Measurements from ENCODE around the gene ZNF474. TPM values are rescaled to one million over a fixed set of nuclear protein-coding genes. Genes with fewer than 3 reads are reported as not detected.

The ZNF474 gene
- total RNA-seq, 2 experiments from 2014 or later = not detected

DNA sequence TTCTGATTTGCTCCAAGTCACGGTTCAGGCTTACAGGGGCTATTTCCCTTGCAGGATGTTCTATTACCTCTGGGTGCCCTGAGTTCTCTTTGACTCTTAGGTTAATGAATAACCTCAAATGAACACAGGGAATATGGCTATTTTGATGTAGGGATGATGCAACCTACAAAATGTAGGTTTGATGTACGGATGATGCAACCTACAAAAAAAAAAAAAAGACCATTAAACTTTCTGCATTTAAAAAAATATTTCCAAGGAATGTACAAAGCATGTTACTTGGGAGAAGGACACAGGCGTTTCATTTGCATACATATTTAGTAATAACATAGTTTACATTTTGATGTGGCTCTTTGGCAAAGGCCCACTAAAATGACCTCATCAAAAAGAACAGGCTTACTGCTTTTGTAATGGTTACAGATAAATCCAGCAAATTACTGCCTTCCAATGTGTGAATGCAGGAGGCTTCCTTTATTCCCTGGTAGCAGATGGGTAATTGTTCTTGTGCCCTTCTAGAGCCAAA lies 36.3 kb downstream of the ZNF474 start:
- no peak for DNase-seq
- CTCF ChIA-PET = no interaction called here
- no peak overlapping the region for H3K27ac Mint-ChIP-seq

DNA sequence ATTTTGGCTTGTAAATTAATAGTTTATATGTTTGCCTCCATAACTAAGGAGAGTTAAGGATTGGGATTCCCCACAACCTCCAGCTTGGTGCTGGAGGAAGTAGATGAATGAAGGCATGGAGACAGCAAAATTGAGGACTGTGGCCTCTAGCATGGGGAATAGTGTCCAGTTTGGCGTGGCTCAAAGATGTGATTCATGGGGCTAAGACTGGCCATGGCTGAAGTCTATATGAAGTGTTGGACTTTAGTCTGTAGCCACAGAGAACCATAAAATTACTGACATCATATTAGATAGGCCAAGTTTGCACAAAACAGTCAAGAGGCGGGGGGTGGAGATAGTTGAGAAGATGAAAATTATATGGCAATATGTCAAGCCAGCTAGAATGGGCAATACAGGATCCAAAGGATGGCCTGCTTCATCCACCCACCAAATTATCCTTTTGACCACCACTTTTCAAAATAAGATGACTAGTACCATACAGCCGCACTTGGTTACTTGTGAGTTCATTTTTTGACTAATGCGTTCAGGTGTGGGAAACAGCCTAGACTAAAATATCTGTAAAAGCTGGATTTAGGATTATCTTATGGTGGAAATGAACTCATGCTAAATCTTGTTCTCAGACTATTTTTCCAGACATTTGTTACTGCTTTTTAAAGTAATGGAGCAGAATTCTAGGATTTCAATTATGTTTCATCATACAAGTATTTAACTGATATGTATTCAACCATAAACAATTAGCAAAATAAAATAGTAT lies 40.2 kb downstream of the ZNF474 start:
- CTCF ChIA-PET = no interaction called here
- Mint-ChIP-seq H3K4me3 (no peak overlapping the region), H3K27me3 (no peaks in the 10 kb centered on the region), H3K4me1 (no peaks in the 10 kb centered on the region), H3K36me3 (ENCODE audit: low read depth) (no peaks in the 10 kb centered on the region), H3K9me3 (peaks cover 2% of the 10 kb centered on the region), H3K27ac (no peak overlapping the region)
- DNase-seq = no peak
- POLR2A ChIA-PET = no interaction called here

More for the DNA sequence above, 36.3 kb downstream of the ZNF474 start:
- Mint-ChIP-seq H3K4me1 (no peaks in the 10 kb centered on the region), H3K4me3 (no peak overlapping the region), H3K9me3 (peaks cover 2% of the 10 kb centered on the region), H3K27me3 (no peaks in the 10 kb centered on the region), H3K36me3 (ENCODE audit: low read depth) (no peaks in the 10 kb centered on the region)
- POLR2A ChIA-PET = no interaction called here

DNA sequence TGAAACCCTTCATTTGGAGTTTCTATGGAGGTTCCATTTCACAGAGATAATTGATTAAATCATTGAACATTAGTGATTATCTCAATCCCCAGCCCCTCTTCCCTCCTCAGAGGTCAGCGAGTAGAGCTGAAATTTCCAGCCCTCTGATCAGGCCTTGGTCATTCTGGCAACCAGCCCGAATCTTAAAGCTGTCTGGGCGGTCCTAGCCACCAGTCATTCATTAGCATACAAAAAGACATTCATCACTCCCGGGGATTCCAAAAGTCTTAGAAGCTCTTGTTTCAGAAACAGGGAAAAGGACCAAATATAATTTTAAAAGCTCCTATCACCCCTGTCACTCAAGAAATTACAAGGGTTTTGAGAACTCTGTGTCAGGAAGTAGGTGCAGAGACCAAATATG lies 41.3 kb downstream of the ZNF474 start:
- Mint-ChIP-seq H3K27ac (no peak overlapping the region), H3K27me3 (no peaks in the 10 kb centered on the region), H3K4me1 (no peaks in the 10 kb centered on the region), H3K4me3 (no peak overlapping the region), H3K9me3 (peaks cover 2% of the 10 kb centered on the region), H3K36me3 (ENCODE audit: low read depth) (no peaks in the 10 kb centered on the region)
- POLR2A ChIA-PET = no interaction called here
- CTCF ChIA-PET = no interaction called here
- DNase-seq = no peak

DNA sequence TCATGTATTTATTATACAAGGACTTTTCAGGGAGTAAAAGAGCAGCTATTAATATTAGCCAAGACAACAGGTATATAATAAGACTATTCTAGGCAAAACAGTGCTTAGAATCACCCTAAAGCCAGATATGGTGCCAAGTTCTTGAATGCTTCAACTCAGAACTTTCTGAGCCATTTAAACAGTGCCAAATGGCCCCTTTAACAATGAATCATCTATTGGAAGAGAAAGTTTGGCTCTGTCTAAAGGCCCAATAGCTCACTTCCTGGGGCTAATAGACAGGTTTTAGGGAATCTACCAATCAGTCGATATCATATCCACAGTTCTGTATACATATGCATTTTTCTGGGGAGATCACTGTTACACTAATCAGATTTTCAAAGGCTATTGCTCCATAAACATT lies 42.9 kb downstream of the ZNF474 start:
- H3K4me1 Mint-ChIP-seq = no peaks in the 10 kb centered on the region
- H3K4me3 Mint-ChIP-seq = no peak overlapping the region
- DNase-seq = no peak
- no peak overlapping the region for H3K27ac Mint-ChIP-seq
- POLR2A ChIA-PET = no interaction called here
- no peaks in the 10 kb centered on the region for H3K36me3 Mint-ChIP-seq (ENCODE audit: low read depth)
- CTCF ChIA-PET = interaction anchor here (0.9 kb wide), 1 partner anchor 8 kb away, joined by 3 read pairs; no protein-coding TSS in a partner anchor
- peaks cover 2% of the 10 kb centered on the region for H3K9me3 Mint-ChIP-seq
- H3K27me3 Mint-ChIP-seq = no peaks in the 10 kb centered on the region

DNA sequence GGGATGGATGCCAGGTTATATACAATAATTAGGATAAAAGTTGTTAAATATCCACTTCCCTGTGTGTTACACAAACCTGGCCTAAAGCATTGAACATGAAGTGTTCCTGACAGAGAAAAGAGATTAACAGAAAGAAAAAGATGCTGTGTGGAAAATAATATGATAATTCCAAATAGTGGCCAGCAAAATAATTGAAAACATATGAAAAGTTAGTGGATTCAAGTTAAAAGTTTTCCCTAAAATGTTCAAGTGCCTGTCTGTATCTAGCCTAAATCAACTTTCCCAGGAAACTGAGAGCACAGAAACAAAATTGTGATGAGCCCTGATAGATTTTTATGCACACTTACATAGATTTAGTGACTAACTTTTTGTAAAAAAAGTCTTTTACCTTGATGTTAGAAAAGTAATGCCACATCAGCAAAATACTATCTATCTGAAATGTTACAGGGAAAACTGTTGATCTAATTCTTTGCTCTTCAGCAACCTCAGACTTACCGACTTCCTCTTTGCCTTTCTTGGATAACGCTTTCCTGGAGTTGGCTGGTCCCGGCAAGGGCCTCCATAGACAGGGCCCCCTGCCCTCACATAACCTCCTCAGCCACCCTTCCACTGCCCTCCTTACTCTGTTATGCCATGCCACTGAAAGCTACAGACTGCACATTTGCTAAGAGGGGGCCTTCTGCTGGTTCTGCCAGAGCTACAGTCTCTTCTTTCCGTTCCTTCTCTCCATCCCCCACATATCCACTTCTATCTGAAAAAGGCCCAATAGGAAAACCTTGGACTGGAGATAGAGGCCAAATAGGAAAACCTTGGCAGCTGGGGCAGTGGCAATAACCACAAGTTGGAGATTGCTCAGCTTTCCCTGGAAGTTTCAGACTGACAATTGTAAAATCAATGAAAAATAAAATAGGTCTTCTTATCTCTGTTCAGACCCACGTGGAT lies 44.4 kb downstream of the ZNF474 start:
- Mint-ChIP-seq H3K4me3 (no peak overlapping the region), H3K36me3 (ENCODE audit: low read depth) (no peaks in the 10 kb centered on the region), H3K9me3 (no peaks in the 10 kb centered on the region), H3K27ac (no peak overlapping the region), H3K27me3 (no peaks in the 10 kb centered on the region), H3K4me1 (no peaks in the 10 kb centered on the region)
- POLR2A ChIA-PET = no interaction called here
- CTCF ChIA-PET = interaction anchor here (0.6 kb wide), 1 partner anchor 63 kb away, joined by 3 read pairs; no protein-coding TSS in a partner anchor
- DNase-seq = no peak

DNA sequence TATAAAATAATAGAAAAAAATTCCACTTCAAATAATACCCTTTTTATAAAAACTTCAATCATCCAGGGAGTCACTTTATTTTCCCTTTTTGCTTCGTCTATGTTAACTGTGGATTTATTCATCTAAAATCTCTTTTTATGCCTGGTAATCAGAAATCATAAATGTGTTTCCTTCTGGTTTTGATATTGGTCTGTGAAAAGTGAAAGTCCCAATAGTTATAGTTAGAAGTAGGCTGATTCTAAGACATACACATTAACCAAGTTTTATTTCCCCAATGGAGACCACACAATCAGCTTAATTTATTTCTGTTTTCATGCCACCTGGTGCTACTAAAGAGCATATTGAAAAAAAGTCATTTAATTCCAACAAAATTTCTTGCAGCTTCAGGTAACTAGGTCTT lies 45.7 kb downstream of the ZNF474 start:
- Mint-ChIP-seq H3K27ac (no peak overlapping the region), H3K4me3 (no peak overlapping the region), H3K4me1 (no peaks in the 10 kb centered on the region), H3K9me3 (no peaks in the 10 kb centered on the region), H3K36me3 (ENCODE audit: low read depth) (no peaks in the 10 kb centered on the region), H3K27me3 (no peaks in the 10 kb centered on the region)
- DNase-seq = no peak
- CTCF ChIA-PET = no interaction called here
- POLR2A ChIA-PET = no interaction called here

DNA sequence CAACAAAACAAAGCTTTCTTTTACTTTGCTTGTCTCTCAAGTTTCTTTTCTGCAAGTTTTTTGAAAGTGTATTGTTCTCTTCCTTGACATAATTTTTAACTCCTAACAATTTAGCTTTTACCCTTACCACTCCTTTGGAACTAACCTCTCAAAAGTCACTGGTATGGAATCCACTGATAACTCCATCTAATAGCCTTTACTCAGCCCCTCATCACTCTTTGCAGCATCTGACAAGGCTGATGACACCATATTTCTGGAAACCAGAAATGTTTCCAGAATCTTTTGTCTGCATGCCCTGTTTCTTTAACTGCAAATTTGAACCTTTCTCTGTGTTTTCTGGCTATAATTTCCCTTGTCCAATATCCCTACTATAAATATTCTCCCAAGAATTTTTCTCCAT lies 46.5 kb downstream of the ZNF474 start:
- H3K9me3 Mint-ChIP-seq = no peaks in the 10 kb centered on the region
- H3K4me3 Mint-ChIP-seq = no peak overlapping the region
- no peak overlapping the region for H3K27ac Mint-ChIP-seq
- CTCF ChIA-PET = no interaction called here
- H3K4me1 Mint-ChIP-seq = no peaks in the 10 kb centered on the region
- POLR2A ChIA-PET = no interaction called here
- DNase-seq = no peak
- no peaks in the 10 kb centered on the region for H3K36me3 Mint-ChIP-seq (ENCODE audit: low read depth)
- no peaks in the 10 kb centered on the region for H3K27me3 Mint-ChIP-seq

DNA sequence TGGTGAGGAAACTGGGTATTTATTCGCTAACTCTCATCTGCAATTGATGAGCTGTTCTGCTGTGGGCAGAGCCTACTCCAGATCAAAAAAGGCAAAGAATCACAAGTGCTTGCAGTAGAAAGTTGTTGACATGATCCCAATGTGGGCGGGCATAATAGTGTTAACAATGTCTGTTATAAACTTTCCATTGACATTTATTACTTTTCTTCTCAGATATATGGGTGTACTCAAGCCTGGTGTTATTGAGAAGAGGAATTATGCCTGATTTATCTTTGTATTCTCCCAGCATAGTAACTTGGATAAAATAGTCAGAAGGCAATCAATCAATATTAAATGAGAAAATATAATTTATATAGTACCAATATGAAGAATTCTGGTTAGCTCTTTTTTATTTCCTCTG lies 47.8 kb downstream of the ZNF474 start:
- Mint-ChIP-seq H3K4me1 (peaks cover 3% of the 10 kb centered on the region), H3K27me3 (no peaks in the 10 kb centered on the region), H3K9me3 (no peaks in the 10 kb centered on the region), H3K36me3 (ENCODE audit: low read depth) (no peaks in the 10 kb centered on the region), H3K4me3 (no peak overlapping the region), H3K27ac (no peak overlapping the region)
- CTCF ChIA-PET = no interaction called here
- DNase-seq = no peak
- POLR2A ChIA-PET = no interaction called here

DNA sequence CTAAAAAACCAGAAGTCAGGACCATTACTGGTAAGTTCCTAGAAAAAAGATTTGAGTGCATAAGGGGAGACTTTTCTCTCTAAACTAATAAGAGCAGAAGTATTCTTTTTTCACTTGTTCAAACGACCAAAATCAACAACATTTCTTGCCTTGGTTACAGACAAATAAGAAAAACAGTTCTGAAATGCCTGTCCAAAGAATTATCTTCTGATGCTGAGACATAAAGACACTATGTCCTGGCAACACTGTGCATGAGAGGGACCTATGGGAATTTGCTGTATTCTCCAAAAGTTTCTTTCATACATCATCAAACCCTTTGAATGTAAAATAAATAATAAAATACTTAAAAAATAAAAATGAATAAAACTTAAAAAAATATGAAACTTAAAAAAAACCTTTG lies 50.4 kb downstream of the ZNF474 start:
- ChIA-PET CTCF (interaction anchor here (1.4 kb wide), 1 partner anchor 9 kb away, joined by 5 read pairs; no protein-coding TSS in a partner anchor), POLR2A (no interaction called here)
- no peak for DNase-seq
- Mint-ChIP-seq H3K36me3 (ENCODE audit: low read depth) (no peaks in the 10 kb centered on the region), H3K4me3 (no peak overlapping the region), H3K27me3 (no peaks in the 10 kb centered on the region), H3K9me3 (no peaks in the 10 kb centered on the region), H3K4me1 (peaks cover 3% of the 10 kb centered on the region), H3K27ac (no peak overlapping the region)

DNA sequence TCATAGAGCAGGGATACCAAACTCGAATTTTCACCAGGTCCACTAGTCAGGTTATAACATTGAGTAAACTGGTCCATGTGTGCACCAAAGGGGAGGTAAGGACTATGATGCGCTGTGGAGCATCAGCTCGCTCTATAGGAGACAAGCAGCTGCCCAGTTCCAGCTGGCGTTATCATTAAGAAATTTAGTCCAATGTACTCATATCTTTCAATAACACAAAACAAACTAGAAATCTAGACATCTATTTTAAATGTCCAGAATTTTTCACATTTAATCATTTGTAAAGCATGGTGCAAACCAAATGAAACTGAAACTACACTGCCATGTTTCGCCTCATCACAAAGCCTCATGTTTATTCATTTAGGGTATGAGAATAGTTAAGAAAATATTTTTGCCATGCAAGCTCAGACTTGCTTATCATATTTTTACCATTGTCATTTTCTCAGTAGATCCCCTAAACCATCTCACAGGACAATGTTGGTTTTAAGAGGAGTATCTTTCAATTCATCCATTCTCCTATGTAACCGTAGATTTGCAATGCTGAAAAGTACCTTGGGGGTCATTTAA lies 50.9 kb downstream of the ZNF474 start:
- H3K27me3 Mint-ChIP-seq = no peaks in the 10 kb centered on the region
- H3K4me3 Mint-ChIP-seq = no peak overlapping the region
- no peak for DNase-seq
- H3K36me3 Mint-ChIP-seq (ENCODE audit: low read depth) = no peaks in the 10 kb centered on the region
- no peak overlapping the region for H3K27ac Mint-ChIP-seq
- H3K4me1 Mint-ChIP-seq = peaks cover 3% of the 10 kb centered on the region
- CTCF ChIA-PET = interaction anchor here (1.0 kb wide), 1 partner anchor 8 kb away, joined by 3 read pairs; no protein-coding TSS in a partner anchor
- no peaks in the 10 kb centered on the region for H3K9me3 Mint-ChIP-seq
- POLR2A ChIA-PET = no interaction called here

DNA sequence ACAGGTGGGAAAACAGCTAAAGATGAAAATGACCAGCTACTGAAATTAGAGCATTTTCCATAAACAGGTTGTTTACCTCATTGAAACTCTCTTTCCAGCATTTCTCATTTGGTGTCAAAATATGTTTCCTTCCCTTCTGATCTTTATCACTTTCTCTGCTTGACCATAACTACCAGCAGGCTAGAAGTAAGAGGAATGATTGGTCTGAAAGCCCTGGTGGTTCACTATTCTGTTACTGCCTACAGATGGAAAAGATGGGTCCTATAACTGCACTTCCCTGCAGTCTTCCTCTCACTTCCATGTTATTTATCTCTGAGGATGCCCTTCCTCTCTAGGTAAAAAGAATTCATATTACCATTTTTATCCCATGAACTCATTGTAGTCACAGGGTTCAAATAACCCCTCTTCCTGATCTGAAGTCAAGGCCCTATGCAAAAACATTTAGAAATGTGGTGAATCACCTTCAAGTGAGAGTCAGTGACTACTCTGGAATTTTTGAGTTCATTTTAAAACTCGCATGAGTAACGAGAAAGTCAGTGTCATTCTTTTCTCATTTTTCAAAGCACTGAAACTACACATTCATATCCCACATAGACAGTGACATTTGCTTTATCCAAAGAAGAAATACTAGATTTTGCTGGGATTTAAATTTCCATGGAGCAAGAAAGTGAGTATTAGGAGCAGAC lies 51.7 kb downstream of the ZNF474 start:
- peaks cover 3% of the 10 kb centered on the region for H3K4me1 Mint-ChIP-seq
- no peak overlapping the region for H3K4me3 Mint-ChIP-seq
- no peak for DNase-seq
- no peaks in the 10 kb centered on the region for H3K36me3 Mint-ChIP-seq (ENCODE audit: low read depth)
- no peak overlapping the region for H3K27ac Mint-ChIP-seq
- ChIA-PET POLR2A (no interaction called here), CTCF (interaction anchor here (1.0 kb wide), 1 partner anchor 9 kb away, joined by 3 read pairs; no protein-coding TSS in a partner anchor)
- no peaks in the 10 kb centered on the region for H3K27me3 Mint-ChIP-seq
- no peaks in the 10 kb centered on the region for H3K9me3 Mint-ChIP-seq

DNA sequence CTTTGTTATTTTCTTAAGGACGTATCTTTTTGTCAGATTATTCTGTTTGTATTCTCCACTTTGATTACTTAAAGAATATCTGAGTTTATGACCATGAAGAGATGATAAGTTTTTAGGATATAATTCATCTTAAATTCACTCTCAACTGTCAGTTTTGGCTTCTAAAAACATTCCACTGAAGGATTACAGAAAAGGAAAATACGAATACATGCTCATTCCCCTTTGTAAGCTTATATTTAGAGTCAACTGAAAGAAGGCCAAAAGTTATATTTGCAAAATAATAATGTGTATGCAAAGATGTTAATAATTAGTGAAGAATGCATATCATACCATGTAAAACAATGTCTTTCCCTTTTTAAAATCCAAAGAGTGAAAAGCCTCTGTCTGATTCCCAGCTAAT lies 52.5 kb downstream of the ZNF474 start:
- ChIA-PET POLR2A (no interaction called here), CTCF (no interaction called here)
- no peaks in the 10 kb centered on the region for H3K9me3 Mint-ChIP-seq
- H3K36me3 Mint-ChIP-seq (ENCODE audit: low read depth) = no peaks in the 10 kb centered on the region
- H3K27me3 Mint-ChIP-seq = peaks cover 3% of the 10 kb centered on the region
- DNase-seq = no peak
- no peak overlapping the region for H3K4me3 Mint-ChIP-seq
- peaks cover 3% of the 10 kb centered on the region for H3K4me1 Mint-ChIP-seq
- H3K27ac Mint-ChIP-seq = no peak overlapping the region
